Natural killer cell (primary cell): ENCODE data around the gene SYNE3. TPM values are rescaled to one million over a fixed set of nuclear protein-coding genes. Genes with fewer than 3 reads are reported as not detected.

Experiments used
- ATAC-seq, 3 donors: fragments of 150-1000 bp in 2 of 3; fragments of 200-7000 bp in 1 of 3; cut with Tn5 transposase; 1 replicate in 1 of 3; 2 replicates in 2 of 3; pipeline ENCODE4 v1.10.0; 2021; ENCODE audit warnings: mild to moderate bottlenecking in 2 of 3, moderate library complexity in 2 of 3
- DNase-seq, 2 donors: peaks; one replicate each; pipeline versions ENCODE4 v3.0.0 to v3.0.0-alpha.2; 2013 to 2021; ENCODE audit warnings: mixed read lengths in 1 of 2
- H3K27ac ChIP-seq: one replicate; pipeline ENCODE4 v1.5.1; 2013; ENCODE audit warnings: mild to moderate bottlenecking, low read length
- H3K27me3 ChIP-seq: one replicate; pipeline ENCODE4 v1.6.1; 2013; ENCODE audit warnings: low read length; ENCODE audit not compliant: control insufficient read depth, insufficient read depth
- H3K36me3 ChIP-seq: one replicate; pipeline ENCODE4 v1.6.1; 2013; ENCODE audit warnings: low read length; ENCODE audit not compliant: control insufficient read depth, insufficient read depth
- H3K4me1 ChIP-seq: one replicate; pipeline ENCODE4 v1.6.1; 2013; ENCODE audit warnings: low read length; ENCODE audit not compliant: control insufficient read depth, insufficient read depth
- H3K4me3 ChIP-seq: one replicate; pipeline ENCODE4 v1.5.1; 2013; ENCODE audit warnings: low read length
- H3K9me3 ChIP-seq: one replicate; pipeline ENCODE4 v1.6.1; 2013; ENCODE audit warnings: low read length; ENCODE audit not compliant: control insufficient read depth, insufficient read depth
- H3K27ac Mint-ChIP-seq, 2 donors: one replicate each; pipeline ENCODE4 v1.8.0; 2022; ENCODE audit warnings: mild to moderate bottlenecking in 2 of 2, mixed read lengths in 2 of 2, moderate library complexity in 1 of 2
- H3K27me3 Mint-ChIP-seq, 2 donors: one replicate each; pipeline ENCODE4 v1.8.0; 2022; ENCODE audit warnings: low read depth in 2 of 2, mixed read lengths in 2 of 2
- H3K36me3 Mint-ChIP-seq: one replicate; pipeline ENCODE4 v1.8.0; 2022; ENCODE audit warnings: mixed read lengths
- H3K4me1 Mint-ChIP-seq, 2 donors: one replicate each; pipeline ENCODE4 v1.8.0; 2022; ENCODE audit warnings: mixed read lengths in 2 of 2
- H3K4me3 Mint-ChIP-seq: one replicate; pipeline ENCODE4 v1.8.0; 2022; ENCODE audit warnings: mild to moderate bottlenecking, moderate library complexity, mixed read lengths
- H3K9me3 Mint-ChIP-seq, 2 donors: one replicate each; pipeline ENCODE4 v1.8.0; 2022; ENCODE audit warnings: mixed read lengths in 2 of 2
- WGBS: methylation state at CpG from one replicate; pipeline ENCODE4 v1.1.7; 2013; ENCODE audit warnings: missing lambda C conversion rate; ENCODE audit not compliant: insufficient coverage; 5-methylcytosine and 5-hydroxymethylcytosine counted together
- intact Hi-C: fragments of 100-400 bp; cut with micrococcal nuclease; formaldehyde crosslinking; loops from one replicate; pipeline ENCODE4 v1.14.2; 2022
- total RNA-seq, 4 donors: library from RNA; stranded (reverse); fragments of 120-200 nt in 1 of 4; gene quantifications; one replicate each; pipeline versions ENCODE4 v1.2.3 to v1.2.4, GENCODE V29; 2013 to 2022
- TF ChIP-seq, protein P1 (sequence below): fragments of 200-600 bp; IDR thresholded peaks from one replicate; pipeline ENCODE4 v1.8.0; 2022; ENCODE audit warnings: antibody characterized with exemption

Gene SYNE3
- total RNA-seq, 3 donors from 2014 or later (not counting 1 experiment from before 2014, with no cell fraction given): 10.6 to 17.3 (median 15.4) TPM

GRCh38 chr14:95467657-95468056 lies 48.8 kb downstream of the SYNE3 start:
- TF ChIP-seq, protein P1, sequence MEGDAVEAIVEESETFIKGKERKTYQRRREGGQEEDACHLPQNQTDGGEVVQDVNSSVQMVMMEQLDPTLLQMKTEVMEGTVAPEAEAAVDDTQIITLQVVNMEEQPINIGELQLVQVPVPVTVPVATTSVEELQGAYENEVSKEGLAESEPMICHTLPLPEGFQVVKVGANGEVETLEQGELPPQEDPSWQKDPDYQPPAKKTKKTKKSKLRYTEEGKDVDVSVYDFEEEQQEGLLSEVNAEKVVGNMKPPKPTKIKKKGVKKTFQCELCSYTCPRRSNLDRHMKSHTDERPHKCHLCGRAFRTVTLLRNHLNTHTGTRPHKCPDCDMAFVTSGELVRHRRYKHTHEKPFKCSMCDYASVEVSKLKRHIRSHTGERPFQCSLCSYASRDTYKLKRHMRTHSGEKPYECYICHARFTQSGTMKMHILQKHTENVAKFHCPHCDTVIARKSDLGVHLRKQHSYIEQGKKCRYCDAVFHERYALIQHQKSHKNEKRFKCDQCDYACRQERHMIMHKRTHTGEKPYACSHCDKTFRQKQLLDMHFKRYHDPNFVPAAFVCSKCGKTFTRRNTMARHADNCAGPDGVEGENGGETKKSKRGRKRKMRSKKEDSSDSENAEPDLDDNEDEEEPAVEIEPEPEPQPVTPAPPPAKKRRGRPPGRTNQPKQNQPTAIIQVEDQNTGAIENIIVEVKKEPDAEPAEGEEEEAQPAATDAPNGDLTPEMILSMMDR: no peak
- no peak for DNase-seq
- Histone ChIP-seq H3K27ac (no peak overlapping the region), H3K4me3 (no peak overlapping the region), H3K36me3 (peaks cover 33% of the 10 kb centered on the region), H3K9me3 (no peaks in the 10 kb centered on the region), H3K27me3 (no peaks in the 10 kb centered on the region), H3K4me1 (peaks cover 18% of the 10 kb centered on the region)
- Mint-ChIP-seq H3K27me3 (no peaks in the 10 kb centered on the region), H3K4me1 (peaks cover 10 to 21% of the 10 kb centered on the region in 2 donors), H3K9me3 (no peaks in the 10 kb centered on the region), H3K36me3 (no peaks in the 10 kb centered on the region), H3K4me3 (no peak overlapping the region), H3K27ac (no peak overlapping the region)
- 97% methylated on average over 6 of the region's 6 CpGs for WGBS
- intact Hi-C loops: no loop called here
- ATAC-seq: no peak

DNA sequence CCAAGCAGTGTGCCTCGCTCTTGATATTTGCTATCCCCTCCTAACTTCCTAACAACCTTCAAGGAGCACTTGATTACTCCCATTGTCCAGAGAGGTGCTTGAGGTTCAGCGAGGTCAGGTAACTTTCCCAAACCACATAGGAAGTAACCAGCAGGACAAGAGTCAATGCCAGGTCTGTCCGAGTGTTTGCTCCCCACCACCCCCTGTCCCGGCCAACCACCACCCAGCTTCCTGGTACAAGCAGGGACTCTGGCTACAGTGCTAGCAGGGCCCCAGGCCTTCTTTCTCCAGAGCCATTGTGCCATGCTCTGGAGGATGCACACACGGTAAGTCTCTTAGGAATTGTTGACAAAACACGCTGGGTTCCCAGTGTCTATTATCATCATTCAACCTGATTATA lies 49.2 kb downstream of the SYNE3 start:
- no peak overlapping the region for H3K27ac Mint-ChIP-seq
- peaks cover 33% of the 10 kb centered on the region for H3K36me3 ChIP-seq

More for the DNA sequence above, 49.2 kb downstream of the SYNE3 start:
- no peaks in the 10 kb centered on the region for H3K9me3 ChIP-seq
- ATAC-seq (no peak), DNase-seq (no peak)
- Mint-ChIP-seq H3K9me3 (no peaks in the 10 kb centered on the region), H3K36me3 (no peaks in the 10 kb centered on the region), H3K4me1 (peaks cover 10 to 25% of the 10 kb centered on the region in 2 donors), H3K27me3 (no peaks in the 10 kb centered on the region), H3K4me3 (no peak overlapping the region)
- 96% methylated on average over 6 of the region's 6 CpGs for WGBS
- TF ChIP-seq, protein P1: no peak
- peaks cover 22% of the 10 kb centered on the region for H3K4me1 ChIP-seq
- H3K27me3 ChIP-seq: no peaks in the 10 kb centered on the region
- H3K4me3 ChIP-seq: no peak overlapping the region
- no peak overlapping the region for H3K27ac ChIP-seq
- intact Hi-C loops: no loop called here

Other genes starting within 250 kb of the SYNE3 start
- gene CLMN, start 196.7 kb downstream of the SYNE3 start, total RNA-seq: 1 to 10 TPM in 2 of 3 donors, under 1 TPM in 1; 0.80 to 2.0 (median 1.8) TPM
- 10 to 100 TPM; 16.7 to 26.0 (median 23.4) TPM for gene GLRX5, start 18.4 kb upstream of the SYNE3 start, total RNA-seq
- gene TCL1B, start 169.8 kb upstream of the SYNE3 start, total RNA-seq: not detected
- 1 to 10 TPM in 2 of 3 donors, not detected in 1; 1.6 to 1.7 TPM for gene TCL1A, start 197.5 kb upstream of the SYNE3 start, total RNA-seq